GM19452 (cell line): Measurements from ENCODE around the gene LRRTM3.

Experiments used
- ATAC-seq: cut with Tn5 transposase; IDR thresholded peaks from one replicate; pipeline ENCODE4 v1.9.1; 2021; ENCODE audit not compliant: unreplicated experiment

Gene LRRTM3

DNA sequence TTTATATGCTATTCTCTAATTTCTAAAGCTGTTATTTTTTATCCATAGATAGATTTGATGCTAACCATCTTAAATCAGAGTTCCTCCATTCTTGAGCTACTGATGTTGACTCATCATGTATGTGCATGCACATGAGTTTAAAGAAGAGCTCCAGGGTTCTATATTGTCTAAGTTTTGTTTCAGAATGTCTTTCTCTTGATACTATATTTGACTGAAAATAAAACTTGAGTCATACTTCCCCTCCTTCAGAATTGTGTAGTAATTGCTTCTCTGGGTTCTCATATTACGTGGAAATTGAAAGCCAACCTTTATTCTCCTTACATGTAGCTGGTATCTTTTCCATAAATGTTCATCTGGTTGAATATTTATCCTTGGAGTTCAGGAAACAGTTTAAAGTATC is 89.4 kb downstream of the LRRTM3 start:
- ATAC-seq: no peak

GRCh38 chr10:67017218-67017617 is 91.4 kb downstream of the LRRTM3 start:
- ATAC-seq: no peak

DNA sequence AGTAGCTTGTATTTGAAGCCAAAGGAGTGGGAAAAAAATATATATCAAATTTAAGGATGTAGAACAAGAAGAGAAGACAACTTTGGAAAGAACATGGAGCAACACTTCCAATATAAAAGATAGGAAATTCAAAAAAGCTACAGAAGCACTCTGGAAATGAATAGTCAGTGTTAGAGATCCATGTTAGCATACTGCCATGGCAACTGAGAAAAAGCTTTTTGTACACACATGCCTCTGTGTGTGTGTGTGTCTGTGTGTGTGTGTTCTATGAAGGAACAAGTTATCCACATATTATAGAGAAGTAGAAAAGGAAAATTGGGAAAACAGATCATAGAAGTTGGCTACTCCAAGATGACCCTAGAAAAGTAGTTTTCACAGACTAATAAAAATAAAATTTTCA is 96.3 kb downstream of the LRRTM3 start:
- ATAC-seq: no peak

DNA sequence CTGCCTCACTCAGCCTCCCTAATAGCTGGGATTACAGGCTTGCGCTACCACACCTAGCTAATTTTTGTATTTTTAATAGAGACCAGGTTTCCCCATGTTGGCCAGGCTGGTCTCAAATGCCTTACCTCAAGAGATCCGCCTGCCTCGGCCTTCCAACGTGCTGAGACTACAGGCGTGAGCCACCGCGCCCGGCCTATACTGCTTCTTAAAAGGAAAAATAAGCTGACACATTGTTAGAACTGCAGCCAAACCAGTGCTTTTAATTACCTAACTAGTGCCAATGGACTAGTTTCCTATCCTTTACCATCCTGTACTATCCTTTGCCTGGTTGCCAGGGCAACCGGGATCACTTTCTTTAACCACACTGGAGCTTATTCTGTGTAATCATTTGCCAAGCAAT is 108.0 kb downstream of the LRRTM3 start:
- ATAC-seq: no peak

DNA sequence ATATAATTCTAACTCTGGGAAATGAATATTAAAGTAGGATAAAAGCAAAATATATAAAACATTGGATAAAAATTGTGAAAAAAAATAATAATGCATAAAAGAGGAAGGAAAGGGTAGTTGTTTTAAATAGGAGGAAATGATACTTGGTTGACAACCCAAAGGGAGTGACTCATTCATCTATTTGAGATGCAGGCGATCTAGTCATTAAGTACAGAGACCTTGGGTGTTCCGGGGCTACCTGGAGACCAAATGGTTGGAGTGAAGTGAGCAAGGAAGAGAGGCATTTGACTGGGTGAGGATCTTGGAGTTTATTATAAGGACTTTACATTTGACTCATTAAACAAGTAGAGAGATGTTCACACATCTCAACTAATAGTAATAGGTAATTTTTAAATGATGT is 111.0 kb downstream of the LRRTM3 start:
- ATAC-seq: no peak

DNA sequence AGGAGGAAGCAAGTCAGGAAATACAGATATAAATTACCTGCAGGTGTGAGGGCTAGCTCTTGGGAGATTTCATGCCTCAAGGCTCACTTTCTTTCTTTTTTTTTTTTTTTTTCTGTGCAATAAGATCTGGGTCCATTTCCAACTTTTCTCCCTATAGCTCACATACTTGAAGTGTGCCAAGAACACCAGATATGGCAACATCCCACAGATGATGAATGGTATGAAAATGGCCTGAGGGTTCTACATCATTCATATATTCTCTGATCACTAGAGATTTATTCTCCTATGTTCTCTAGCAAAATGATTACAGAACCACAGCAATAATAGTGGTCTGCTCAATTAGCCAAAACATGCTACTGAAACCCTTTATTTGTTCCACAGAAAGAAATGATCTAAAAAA is 117.2 kb downstream of the LRRTM3 start:
- no peak for ATAC-seq

DNA sequence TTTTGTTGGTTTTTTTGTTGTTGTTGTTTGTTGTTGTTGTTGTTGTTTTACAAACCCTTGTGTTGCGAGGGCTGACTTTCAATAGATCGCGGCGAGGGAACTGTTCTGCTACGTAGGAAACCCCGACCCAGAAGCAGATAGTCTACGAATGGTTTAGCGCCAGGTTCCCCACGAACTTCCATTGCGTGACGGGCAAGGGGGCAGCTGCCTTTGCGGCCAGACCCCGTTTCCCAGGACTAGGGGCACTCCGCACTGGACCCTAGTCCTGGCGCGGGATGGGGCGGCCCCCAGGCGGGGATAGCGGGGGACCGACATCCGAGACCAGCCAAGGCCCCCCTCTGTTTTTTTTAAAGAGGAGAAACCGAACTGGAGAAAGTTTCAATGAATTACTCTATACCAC is 119.6 kb downstream of the LRRTM3 start:
- ATAC-seq: no peak

- ATAC-seq: no peak
Observed at GRCh38 chr10:67046507-67046906, 120.7 kb downstream of the LRRTM3 start.

- ATAC-seq: no peak
Observed at GRCh38 chr10:67049988-67050387, 124.2 kb downstream of the LRRTM3 start.

GRCh38 chr10:67050415-67050814 is 124.6 kb downstream of the LRRTM3 start:
- no peak for ATAC-seq

DNA sequence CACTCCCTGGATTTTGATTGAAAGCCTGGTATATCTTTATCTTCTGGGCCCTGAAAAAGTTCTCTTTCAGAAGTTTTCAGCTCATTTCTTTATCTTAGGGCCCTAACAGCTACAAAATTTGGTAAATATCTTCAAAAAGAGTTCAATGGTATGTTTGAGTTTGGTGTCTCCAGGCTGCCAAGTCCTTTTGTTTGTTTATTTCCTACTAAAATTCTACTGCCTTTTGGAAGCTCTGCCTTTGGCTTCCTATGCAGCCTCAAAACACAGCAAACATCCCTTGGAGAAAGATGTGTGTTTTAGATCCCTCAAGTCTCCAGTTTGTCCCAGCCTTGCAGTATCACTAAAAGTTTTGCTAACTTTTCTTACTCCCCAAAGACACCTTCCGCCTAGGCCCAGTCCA is 146.8 kb downstream of the LRRTM3 start:
- ATAC-seq: no peak

DNA sequence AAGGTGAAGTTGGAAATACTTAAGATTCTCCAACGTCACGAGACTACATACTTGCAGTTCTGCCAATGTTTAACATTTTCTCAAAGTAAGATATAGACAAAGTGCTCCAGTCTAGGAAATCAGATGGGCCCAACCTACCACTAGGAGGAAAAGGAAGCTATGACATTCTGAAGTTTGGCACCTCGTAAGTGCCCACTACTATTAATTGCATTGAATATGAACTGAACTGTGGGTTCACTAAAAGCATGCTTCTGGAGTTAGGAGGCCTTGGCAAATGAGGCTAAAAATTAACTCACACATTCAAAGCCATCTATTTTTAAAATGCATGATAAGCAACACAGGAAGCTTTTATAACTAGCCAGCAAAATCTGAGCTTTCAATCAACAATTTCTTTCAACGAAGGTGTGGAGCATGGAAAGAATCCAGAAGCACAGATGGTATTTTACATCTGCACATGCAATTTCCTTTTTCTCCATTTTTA is 149.7 kb downstream of the LRRTM3 start:
- no peak for ATAC-seq

- ATAC-seq: no peak
Observed at GRCh38 chr10:67076144-67076543, 150.3 kb downstream of the LRRTM3 start.

GRCh38 chr10:67077376-67077775 is 151.5 kb downstream of the LRRTM3 start:
- ATAC-seq: no peak

DNA sequence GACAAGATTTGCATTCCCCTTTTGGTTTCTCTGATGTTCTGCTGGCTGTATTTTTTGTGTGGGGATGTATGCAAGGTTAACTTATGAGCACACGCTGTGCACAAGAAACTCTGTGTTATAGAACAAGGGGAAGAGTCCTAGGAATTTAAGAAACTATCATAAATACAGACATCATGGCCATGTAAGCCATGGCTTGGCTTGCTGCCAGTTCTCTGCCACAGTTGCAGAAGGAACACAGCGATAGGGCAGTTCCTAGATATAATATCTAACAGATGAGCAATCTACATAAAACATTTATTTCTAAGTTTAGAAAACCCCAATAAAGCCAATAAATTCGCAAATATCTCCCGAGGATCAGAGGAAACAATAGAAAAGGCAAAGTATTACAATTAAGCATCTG is 153.3 kb downstream of the LRRTM3 start:
- no peak for ATAC-seq

GRCh38 chr10:67086327-67087134 is 160.7 kb downstream of the LRRTM3 start:
- no peak for ATAC-seq

DNA sequence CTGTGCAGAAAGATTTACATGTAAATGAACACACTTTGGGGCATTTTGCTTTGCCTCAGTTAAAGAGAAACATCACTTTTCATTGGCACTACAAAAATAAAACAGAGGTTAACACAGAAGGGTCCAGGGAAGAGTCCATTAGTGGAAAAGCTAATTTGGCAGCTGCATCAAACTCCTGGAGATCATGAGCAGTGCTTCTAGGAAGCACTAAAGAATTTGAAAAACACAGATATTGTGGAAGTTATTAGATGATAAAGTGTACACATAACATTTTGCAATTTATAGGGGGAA is 161.2 kb downstream of the LRRTM3 start:
- ATAC-seq: no peak

DNA sequence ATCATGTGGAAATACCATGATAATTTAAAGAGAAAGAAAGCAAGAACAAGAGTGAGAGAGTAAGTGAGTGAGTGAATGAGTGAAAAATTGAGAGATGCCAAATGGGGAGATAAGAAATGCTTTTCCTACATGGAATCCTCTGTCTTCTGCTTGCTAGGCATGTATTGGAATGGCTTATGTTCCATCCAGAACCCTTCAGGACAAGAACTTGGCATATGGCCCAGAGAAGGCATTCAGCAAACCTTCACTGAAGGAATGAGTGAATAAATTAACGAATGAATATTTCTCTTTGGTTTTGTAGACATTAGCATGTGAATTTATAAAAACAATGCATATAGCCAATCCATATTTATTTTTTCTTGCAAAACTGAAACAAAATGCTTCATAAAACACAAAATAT is 162.2 kb downstream of the LRRTM3 start:
- ATAC-seq: no peak

- ATAC-seq: no peak
Observed at GRCh38 chr10:67095531-67095930, 169.7 kb downstream of the LRRTM3 start.

DNA sequence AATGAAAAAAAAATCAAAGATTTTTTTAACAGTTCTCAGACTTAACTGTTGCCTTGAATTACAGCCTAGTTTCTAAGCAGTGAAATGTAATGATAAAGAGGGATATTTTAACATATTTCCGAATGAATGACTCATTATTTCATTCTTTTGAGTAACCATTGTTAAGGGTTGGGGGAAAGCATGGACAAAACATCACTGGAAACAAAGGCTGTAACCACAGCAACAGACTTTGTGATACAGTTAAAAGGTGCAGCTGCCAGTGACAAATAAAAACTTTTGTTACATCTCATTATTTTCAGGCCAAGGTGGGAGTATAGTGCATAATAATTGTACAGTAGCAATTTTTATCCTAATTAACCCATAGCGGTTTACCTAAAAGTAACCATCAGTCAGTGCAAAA is 172.6 kb downstream of the LRRTM3 start:
- no peak for ATAC-seq

DNA sequence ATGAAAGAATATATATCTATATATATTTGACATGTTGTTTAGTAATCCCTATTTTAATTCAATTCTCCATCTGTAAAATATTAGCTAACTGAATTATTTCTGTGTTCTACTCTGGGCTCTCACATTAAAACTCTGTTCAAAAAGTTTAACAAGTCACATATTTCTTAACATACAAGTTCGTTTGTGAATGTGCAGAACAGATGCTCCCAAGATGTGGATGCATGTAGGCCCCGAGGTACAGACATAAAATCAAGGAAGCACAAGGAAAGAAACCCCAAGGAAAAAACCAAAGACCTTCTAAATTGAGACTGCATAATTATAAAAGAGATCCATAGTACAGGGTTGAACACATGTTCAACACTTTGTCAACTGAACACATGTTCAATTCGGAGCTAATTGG is 175.1 kb downstream of the LRRTM3 start:
- ATAC-seq: no peak

DNA sequence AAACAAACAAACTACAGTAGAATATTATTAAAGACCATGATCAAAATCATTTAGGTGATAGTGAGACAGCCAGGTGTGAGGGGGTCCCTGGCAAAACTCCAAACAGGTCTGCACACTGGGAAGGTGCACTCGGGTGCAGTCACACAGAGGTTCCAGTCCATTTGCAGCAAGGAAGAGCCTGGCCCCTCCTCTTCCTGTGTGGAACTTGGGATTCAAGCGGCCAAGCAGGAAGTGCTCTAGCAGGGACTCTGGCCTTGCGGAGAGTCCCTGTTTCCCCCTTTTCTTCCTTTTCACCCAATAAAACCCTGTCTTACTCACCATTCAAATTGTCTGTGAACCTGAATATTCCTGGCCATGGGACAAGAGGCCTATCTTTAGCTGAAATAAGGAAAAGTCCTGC is 181.8 kb downstream of the LRRTM3 start:
- no peak for ATAC-seq

GRCh38 chr10:67110286-67110685 is 184.4 kb downstream of the LRRTM3 start:
- no peak for ATAC-seq
